GM12801 (cell line): ENCODE results near the gene SEPTIN7.

ENCODE experiments used
- CTCF ChIP-seq: IDR thresholded peaks from one replicate; pipeline ENCODE4 v1.5.1; 2011; ENCODE audit warnings: control low read depth; ENCODE audit not compliant: insufficient read length; ENCODE audit errors: extremely low read depth

SEPTIN7 gene

GRCh38 chr7:35792472-35792871 lies 8.4 kb upstream of the SEPTIN7 start:
- no peak for TF ChIP-seq CTCF

DNA sequence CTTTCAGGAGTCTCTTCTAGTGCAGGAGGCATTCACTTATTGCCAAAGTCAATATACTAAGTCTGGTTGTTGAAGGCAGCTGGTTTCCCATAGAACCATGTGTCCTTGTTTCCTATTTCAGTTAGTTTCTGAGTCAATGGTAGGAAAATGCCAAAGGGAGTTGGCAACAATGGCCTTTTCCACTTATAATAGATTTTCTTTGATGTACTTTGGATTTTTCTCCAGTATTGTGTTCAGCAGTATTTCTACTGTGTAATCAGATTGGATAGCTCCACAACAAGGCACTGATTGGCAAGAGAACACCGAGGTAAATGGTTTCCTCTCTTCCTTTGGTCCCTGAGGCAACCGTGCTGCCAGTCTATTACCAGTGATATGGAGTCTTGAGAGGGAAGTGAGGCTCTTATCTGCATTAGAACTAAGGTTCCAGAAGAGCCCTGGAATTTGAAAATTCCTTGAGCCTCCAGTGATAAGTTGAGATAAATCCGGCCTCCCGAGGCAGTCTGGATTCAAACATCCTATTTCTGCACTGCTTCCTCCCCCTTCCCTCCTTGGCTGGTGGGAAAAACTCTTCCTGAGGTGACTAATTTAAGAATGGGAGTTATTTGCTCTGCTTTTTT lies 7.9 kb upstream of the SEPTIN7 start:
- TF ChIP-seq CTCF: no peak

- no peak for TF ChIP-seq CTCF
These were observed 3.5 kb upstream of the SEPTIN7 start for GRCh38 chr7:35797311-35797710.

- no peak for TF ChIP-seq CTCF
These were observed 775 bp upstream of the SEPTIN7 start for GRCh38 chr7:35799846-35800717.

- TF ChIP-seq CTCF: no peak
These were observed 690 bp downstream of the SEPTIN7 start for GRCh38 chr7:35801392-35802101.

GRCh38 chr7:35802102-35802466 lies 1.2 kb downstream of the SEPTIN7 start:
- TF ChIP-seq CTCF: no peak

GRCh38 chr7:35802649-35803048 lies 1.8 kb downstream of the SEPTIN7 start:
- no peak for TF ChIP-seq CTCF
